ENCODE measurements around the gene ATF6. TPM values are rescaled to one million over a fixed set of nuclear protein-coding genes. Genes with fewer than 3 reads are reported as not detected.

Gene ATF6
- total RNA-seq, 1 donor from 2014 or later, result 21.1 TPM

- TF ChIP-seq CTCF (IDR thresholded peaks at IDR 0.05) (no peak), POLR2A (IDR thresholded peaks at IDR 0.05) (no peak), POLR2AphosphoS5 (IDR thresholded peaks at IDR 0.05; ENCODE audit: insufficient read depth in 1 of 2, low read depth in 1 of 2) (no peak)
- no peaks in the 10 kb centered on the region for H3K9me3 ChIP-seq
- H3K4me3 ChIP-seq, result no peak overlapping the region
- H3K4me1 ChIP-seq, result peaks cover 14% of the 10 kb centered on the region
- H3K27ac ChIP-seq, result peak overlapping the region; percentile 40
- DNase-seq (ENCODE audit: extremely low spot score in 2 of 2), result no peak
- H3K27me3 ChIP-seq, result no peaks in the 10 kb centered on the region
- H3K36me3 ChIP-seq, result no peaks in the 10 kb centered on the region
- intact Hi-C loops (cut with DNase I), result no loop called here
Observed at GRCh38 chr1:161993576-161993975, 227.5 kb downstream of the ATF6 start.

GRCh38 chr1:161994175-161994668, 228.1 kb downstream of the ATF6 start:
- TF ChIP-seq POLR2AphosphoS5 (IDR thresholded peaks at IDR 0.05; ENCODE audit: insufficient read depth in 1 of 2, low read depth in 1 of 2), result peak; percentile 28 to 33
- no peak for TF ChIP-seq POLR2A (IDR thresholded peaks at IDR 0.05)
- Histone ChIP-seq H3K27me3 (no peaks in the 10 kb centered on the region), H3K27ac (peak overlapping the region; percentile 40), H3K4me1 (peaks cover 14% of the 10 kb centered on the region), H3K4me3 (no peak overlapping the region), H3K36me3 (no peaks in the 10 kb centered on the region), H3K9me3 (no peaks in the 10 kb centered on the region)
- no peak for DNase-seq (ENCODE audit: extremely low spot score in 2 of 2)
- intact Hi-C loops (cut with DNase I), result no loop called here

- TF ChIP-seq POLR2AphosphoS5 (IDR thresholded peaks at IDR 0.05; ENCODE audit: insufficient read depth in 1 of 2, low read depth in 1 of 2) (no peak), CTCF (IDR thresholded peaks at IDR 0.05) (no peak), POLR2A (IDR thresholded peaks at IDR 0.05) (no peak)
- peaks cover 14% of the 10 kb centered on the region for H3K4me1 ChIP-seq
- H3K9me3 ChIP-seq, result no peaks in the 10 kb centered on the region
- no peaks in the 10 kb centered on the region for H3K27me3 ChIP-seq
- intact Hi-C loops (cut with DNase I), result no loop called here
- H3K27ac ChIP-seq, result no peak overlapping the region
- H3K36me3 ChIP-seq, result no peaks in the 10 kb centered on the region
- no peak for DNase-seq (ENCODE audit: extremely low spot score in 2 of 2)
- no peak overlapping the region for H3K4me3 ChIP-seq
Observed at GRCh38 chr1:161997152-161997551, 231.0 kb downstream of the ATF6 start.

GRCh38 chr1:161998811-161999210, 232.7 kb downstream of the ATF6 start:
- Histone ChIP-seq H3K27ac (no peak overlapping the region), H3K9me3 (no peaks in the 10 kb centered on the region), H3K27me3 (no peaks in the 10 kb centered on the region), H3K36me3 (no peaks in the 10 kb centered on the region), H3K4me3 (no peak overlapping the region), H3K4me1 (peaks cover 16% of the 10 kb centered on the region)
- intact Hi-C loops (cut with DNase I), result no loop called here
- TF ChIP-seq POLR2AphosphoS5 (IDR thresholded peaks at IDR 0.05; ENCODE audit: insufficient read depth in 1 of 2, low read depth in 1 of 2), result no peak
- no peak for TF ChIP-seq CTCF (IDR thresholded peaks at IDR 0.05)
- no peak for DNase-seq (ENCODE audit: extremely low spot score in 2 of 2)

GRCh38 chr1:161999301-162000052, 233.4 kb downstream of the ATF6 start:
- peaks cover 17% of the 10 kb centered on the region for H3K4me1 ChIP-seq
- intact Hi-C loops (cut with DNase I), result no loop called here
- H3K9me3 ChIP-seq, result no peaks in the 10 kb centered on the region
- no peak overlapping the region for H3K4me3 ChIP-seq
- no peak overlapping the region for H3K27ac ChIP-seq
- no peaks in the 10 kb centered on the region for H3K27me3 ChIP-seq
- H3K36me3 ChIP-seq, result no peaks in the 10 kb centered on the region
- DNase-seq (ENCODE audit: extremely low spot score in 2 of 2), result no peak
- TF ChIP-seq POLR2A (IDR thresholded peaks at IDR 0.05) (no peak), CTCF (IDR thresholded peaks at IDR 0.05) (no peak), POLR2AphosphoS5 (IDR thresholded peaks at IDR 0.05; ENCODE audit: insufficient read depth in 1 of 2, low read depth in 1 of 2) (no peak)
